ENCODE data around the gene RAD54L. TPM values are rescaled to one million over a fixed set of nuclear protein-coding genes. Genes with fewer than 3 reads are reported as not detected.
"Not testable (repeated sequence)": the region's sequence is repeated elsewhere in the genome, so short reads cannot be mapped to it uniquely, and the experiment has no call there.

The RAD54L gene
- total and polyA plus RNA-seq, 2 donors = 2.6 to 9.2 TPM

GRCh38 chr1:46317323-46317722 lies 69.8 kb downstream of the RAD54L start:
- no peaks in the 10 kb centered on the region for H3K9me3 ChIP-seq (ENCODE audit: control insufficient read depth in 2 of 2, insufficient read depth in 1 of 2, low read length in 1 of 2)
- peaks cover 36 to 42% of the 10 kb centered on the region in 2 donors for H3K36me3 ChIP-seq (ENCODE audit: control insufficient read depth in 2 of 2, insufficient read depth in 2 of 2, low read length in 1 of 2)
- 100% methylated on average over 1 of the region's 1 CpG for WGBS
- no peak overlapping the region for H3K4me3 ChIP-seq (ENCODE audit: low read length in 2 of 2)
- no peaks in the 10 kb centered on the region for H3K4me1 ChIP-seq (ENCODE audit: control insufficient read depth in 2 of 2, insufficient read depth in 2 of 2, low read length in 2 of 2)
- H3K27me3 ChIP-seq (ENCODE audit: control insufficient read depth in 2 of 2, insufficient read depth in 1 of 2, low read length in 1 of 2) = no peaks in the 10 kb centered on the region
- H3K27ac ChIP-seq (ENCODE audit: low read depth in 1 of 2, low read length in 1 of 2) = no peak overlapping the region
- DNase-seq (ENCODE audit: low read depth in 6 of 9, low spot score in 9 of 9) = no peak

GRCh38 chr1:46319301-46319700 lies 71.7 kb downstream of the RAD54L start:
- H3K4me3 ChIP-seq (ENCODE audit: low read length in 2 of 2); H3K9me3 ChIP-seq (ENCODE audit: control insufficient read depth in 2 of 2, insufficient read depth in 1 of 2, low read length in 1 of 2); H3K27ac ChIP-seq (ENCODE audit: low read depth in 1 of 2, low read length in 1 of 2); DNase-seq (ENCODE audit: low read depth in 6 of 9, low spot score in 9 of 9); H3K27me3 ChIP-seq (ENCODE audit: control insufficient read depth in 2 of 2, insufficient read depth in 1 of 2, low read length in 1 of 2); H3K4me1 ChIP-seq (ENCODE audit: control insufficient read depth in 2 of 2, insufficient read depth in 2 of 2, low read length in 2 of 2): not testable (repeated sequence)
- over 99% methylated on average over 6 of the region's 6 CpGs for WGBS
- peaks cover 24 to 26% of the 10 kb centered on the region in 2 donors for H3K36me3 ChIP-seq (ENCODE audit: control insufficient read depth in 2 of 2, insufficient read depth in 2 of 2, low read length in 1 of 2)

- DNase-seq (ENCODE audit: low read depth in 6 of 9, low spot score in 9 of 9); H3K27ac ChIP-seq (ENCODE audit: low read depth in 1 of 2, low read length in 1 of 2); H3K27me3 ChIP-seq (ENCODE audit: control insufficient read depth in 2 of 2, insufficient read depth in 1 of 2, low read length in 1 of 2); H3K4me3 ChIP-seq (ENCODE audit: low read length in 2 of 2); H3K9me3 ChIP-seq (ENCODE audit: control insufficient read depth in 2 of 2, insufficient read depth in 1 of 2, low read length in 1 of 2); H3K4me1 ChIP-seq (ENCODE audit: control insufficient read depth in 2 of 2, insufficient read depth in 2 of 2, low read length in 2 of 2): not testable (repeated sequence)
- 96% methylated on average over 13 of the region's 13 CpGs for WGBS
- H3K36me3 ChIP-seq (ENCODE audit: control insufficient read depth in 2 of 2, insufficient read depth in 2 of 2, low read length in 1 of 2) = peaks cover 18 to 19% of the 10 kb centered on the region in 2 donors
These were observed 72.7 kb downstream of the RAD54L start for GRCh38 chr1:46319960-46320914.

GRCh38 chr1:46322191-46322590 lies 74.6 kb downstream of the RAD54L start:
- WGBS = 98% methylated on average over 6 of the region's 6 CpGs

GRCh38 chr1:46325285-46326076 lies 77.9 kb downstream of the RAD54L start:
- WGBS = 97% methylated on average over 11 of the region's 11 CpGs

More at GRCh38 chr1:46322191-46322590, 74.6 kb downstream of the RAD54L start:
- H3K27ac ChIP-seq (ENCODE audit: low read depth in 1 of 2, low read length in 1 of 2); H3K36me3 ChIP-seq (ENCODE audit: control insufficient read depth in 2 of 2, insufficient read depth in 2 of 2, low read length in 1 of 2); H3K4me3 ChIP-seq (ENCODE audit: low read length in 2 of 2); DNase-seq (ENCODE audit: low read depth in 6 of 9, low spot score in 9 of 9); H3K9me3 ChIP-seq (ENCODE audit: control insufficient read depth in 2 of 2, insufficient read depth in 1 of 2, low read length in 1 of 2); H3K27me3 ChIP-seq (ENCODE audit: control insufficient read depth in 2 of 2, insufficient read depth in 1 of 2, low read length in 1 of 2); H3K4me1 ChIP-seq (ENCODE audit: control insufficient read depth in 2 of 2, insufficient read depth in 2 of 2, low read length in 2 of 2): not testable (repeated sequence)

More at GRCh38 chr1:46325285-46326076, 77.9 kb downstream of the RAD54L start:
- H3K36me3 ChIP-seq (ENCODE audit: control insufficient read depth in 2 of 2, insufficient read depth in 2 of 2, low read length in 1 of 2); H3K4me1 ChIP-seq (ENCODE audit: control insufficient read depth in 2 of 2, insufficient read depth in 2 of 2, low read length in 2 of 2); H3K9me3 ChIP-seq (ENCODE audit: control insufficient read depth in 2 of 2, insufficient read depth in 1 of 2, low read length in 1 of 2); DNase-seq (ENCODE audit: low read depth in 6 of 9, low spot score in 9 of 9); H3K27me3 ChIP-seq (ENCODE audit: control insufficient read depth in 2 of 2, insufficient read depth in 1 of 2, low read length in 1 of 2); H3K4me3 ChIP-seq (ENCODE audit: low read length in 2 of 2); H3K27ac ChIP-seq (ENCODE audit: low read depth in 1 of 2, low read length in 1 of 2): not testable (repeated sequence)

Other genes with a start within 250 kb of the RAD54L start
- gene PIK3R3, start 115.1 kb upstream of the RAD54L start, total RNA-seq = 8.9 TPM
- gene PIK3R3, start 115.1 kb upstream of the RAD54L start, polyA plus RNA-seq = 13.3 TPM
- gene TSPAN1, start 72.7 kb upstream of the RAD54L start, total RNA-seq = 1.4 TPM
- 6.9 TPM for gene TSPAN1, start 72.7 kb upstream of the RAD54L start, polyA plus RNA-seq
- not detected for gene P3R3URF, start 71.3 kb upstream of the RAD54L start, total RNA-seq
- not detected for gene P3R3URF, start 71.3 kb upstream of the RAD54L start, polyA plus RNA-seq
- 40.9 TPM for gene POMGNT1, start 49.3 kb upstream of the RAD54L start, total RNA-seq
- 44.9 TPM for gene POMGNT1, start 49.3 kb upstream of the RAD54L start, polyA plus RNA-seq
- 0.61 TPM for gene LURAP1, start 44.4 kb upstream of the RAD54L start, total RNA-seq
- gene LURAP1, start 44.4 kb upstream of the RAD54L start, polyA plus RNA-seq = 1.5 TPM
- 32.8 TPM for gene LRRC41, start 55.9 kb downstream of the RAD54L start, total RNA-seq
- gene LRRC41, start 55.9 kb downstream of the RAD54L start, polyA plus RNA-seq = 24.1 TPM
- gene UQCRH, start 55.9 kb downstream of the RAD54L start, total RNA-seq = 420 TPM
- gene UQCRH, start 55.9 kb downstream of the RAD54L start, polyA plus RNA-seq = 507 TPM
- 9.9 TPM for gene NSUN4, start 93.0 kb downstream of the RAD54L start, total RNA-seq
- 10.0 TPM for gene NSUN4, start 93.0 kb downstream of the RAD54L start, polyA plus RNA-seq
- gene FAAH, start 146.6 kb downstream of the RAD54L start, total RNA-seq = 10.9 TPM
- gene FAAH, start 146.6 kb downstream of the RAD54L start, polyA plus RNA-seq = 33.7 TPM
- gene DMBX1, start 242.1 kb downstream of the RAD54L start, total RNA-seq = 0.05 TPM
- 0.21 TPM for gene DMBX1, start 242.1 kb downstream of the RAD54L start, polyA plus RNA-seq

All from thymus (tissue), 11 donors.